Stomach (tissue), 9 donors: ENCODE measurements around the gene PORCN. TPM values are rescaled to one million over a fixed set of nuclear protein-coding genes. Genes with fewer than 3 reads are reported as not detected.

Experiments
- DNase-seq, 2 donors: peaks; one replicate each; pipeline versions ENCODE4 v3.0.0 to v3.0.0-alpha.2; 2013 to 2019
- H3K27ac ChIP-seq, 5 donors: fragments of 200-600 bp in 4 of 5; sonication (generic) in 4 of 5; one replicate each; pipeline ENCODE4 v1.5.1; 2013 to 2019; ENCODE audit warnings: mild to moderate bottlenecking in 1 of 5, moderate library complexity in 1 of 5
- H3K27me3 ChIP-seq, 3 donors: fragments of 200-600 bp; sonication (generic); one replicate each; pipeline ENCODE4 v1.5.1; 2017 to 2019; ENCODE audit warnings: mixed run types in 1 of 3
- H3K36me3 ChIP-seq, 4 donors: fragments of 200-600 bp; sonication (generic); 1 replicate in 3 of 4; 2 replicates in 1 of 4; pipeline ENCODE4 v1.5.1; 2016 to 2019
- H3K4me1 ChIP-seq, 4 donors: fragments of 200-600 bp; sonication (generic); one replicate each; pipeline ENCODE4 v1.5.1; 2016 to 2019
- H3K4me3 ChIP-seq, 4 donors: fragments of 200-600 bp; sonication (generic) in 3 of 4; one replicate each; pipeline ENCODE4 v1.5.1; 2016 to 2019; ENCODE audit warnings: mild to moderate bottlenecking in 1 of 4
- H3K9me3 ChIP-seq, 4 donors: fragments of 200-600 bp; sonication (generic); one replicate each; pipeline ENCODE4 v1.5.1; 2016 to 2019
- EP300 ChIP-seq: sonication (generic); formaldehyde crosslinking; IDR thresholded peaks from one replicate; pipeline ENCODE4 v1.6.1; 2017; ENCODE audit warnings: antibody characterized with exemption
- POLR2A ChIP-seq, 4 donors: fragments of 450-650 bp; IDR thresholded peaks; one replicate each; pipeline ENCODE4 v1.6.1; 2016; ENCODE audit warnings: antibody characterized with exemption in 4 of 4, control low read depth in 2 of 4, mild to moderate bottlenecking in 1 of 4, moderate library complexity in 1 of 4
- POLR2AphosphoS5 ChIP-seq, 3 donors: sonication (generic); formaldehyde crosslinking; IDR thresholded peaks; one replicate each; pipeline ENCODE4 v1.6.1; 2016; ENCODE audit warnings: antibody characterized with exemption in 3 of 3
- WGBS, 5 donors: extraction: QIAGEN DNeasy Blood & Tissue Kit in 3 of 5; methylation state at CpG; one replicate each; pipeline versions ENCODE4 v1.1.5 to v1.1.7; 2013 to 2018; 5-methylcytosine and 5-hydroxymethylcytosine counted together
- intact Hi-C: fragments of 100-400 bp; cut with DNase I; formaldehyde crosslinking; loops from one replicate; pipeline ENCODE4 v1.15.1; 2023; ENCODE audit warnings: low total_unique reads
- polyA plus RNA-seq, 3 donors: library from polyadenylated mRNA; stranded (reverse); fragments of 200-250 nt; gene quantifications; one replicate each; pipeline ENCODE4 v1.2.3, GENCODE V29; 2013
- total RNA-seq, 5 donors: library from RNA; depleted of rRNA; stranded (reverse); fragments of >200 nt; gene quantifications; one replicate each; pipeline versions ENCODE4 v1.1.0 to v1.2.3, GENCODE V29; 2014 to 2016
- TF ChIP-seq, protein P1 (sequence below), 7 experiments: fragments of 450-650 bp in 4 of 7; fragments of 200-600 bp in 3 of 7; sonication (generic) in 3 of 7; IDR thresholded peaks; one replicate each; pipeline ENCODE4 v1.5.1; 2016 to 2019; ENCODE audit warnings: antibody characterized with exemption in 7 of 7, control low read depth in 2 of 7, mild to moderate bottlenecking in 1 of 7
- donor health status: healthy with polysubstance abuse.
- donor health status: Bipolar disorder and iron deficiency.
- donor health status: healthy.

PORCN gene
- total and polyA plus RNA-seq, 8 donors, result 1.8 to 27.4 (median 10.3) TPM

DNA sequence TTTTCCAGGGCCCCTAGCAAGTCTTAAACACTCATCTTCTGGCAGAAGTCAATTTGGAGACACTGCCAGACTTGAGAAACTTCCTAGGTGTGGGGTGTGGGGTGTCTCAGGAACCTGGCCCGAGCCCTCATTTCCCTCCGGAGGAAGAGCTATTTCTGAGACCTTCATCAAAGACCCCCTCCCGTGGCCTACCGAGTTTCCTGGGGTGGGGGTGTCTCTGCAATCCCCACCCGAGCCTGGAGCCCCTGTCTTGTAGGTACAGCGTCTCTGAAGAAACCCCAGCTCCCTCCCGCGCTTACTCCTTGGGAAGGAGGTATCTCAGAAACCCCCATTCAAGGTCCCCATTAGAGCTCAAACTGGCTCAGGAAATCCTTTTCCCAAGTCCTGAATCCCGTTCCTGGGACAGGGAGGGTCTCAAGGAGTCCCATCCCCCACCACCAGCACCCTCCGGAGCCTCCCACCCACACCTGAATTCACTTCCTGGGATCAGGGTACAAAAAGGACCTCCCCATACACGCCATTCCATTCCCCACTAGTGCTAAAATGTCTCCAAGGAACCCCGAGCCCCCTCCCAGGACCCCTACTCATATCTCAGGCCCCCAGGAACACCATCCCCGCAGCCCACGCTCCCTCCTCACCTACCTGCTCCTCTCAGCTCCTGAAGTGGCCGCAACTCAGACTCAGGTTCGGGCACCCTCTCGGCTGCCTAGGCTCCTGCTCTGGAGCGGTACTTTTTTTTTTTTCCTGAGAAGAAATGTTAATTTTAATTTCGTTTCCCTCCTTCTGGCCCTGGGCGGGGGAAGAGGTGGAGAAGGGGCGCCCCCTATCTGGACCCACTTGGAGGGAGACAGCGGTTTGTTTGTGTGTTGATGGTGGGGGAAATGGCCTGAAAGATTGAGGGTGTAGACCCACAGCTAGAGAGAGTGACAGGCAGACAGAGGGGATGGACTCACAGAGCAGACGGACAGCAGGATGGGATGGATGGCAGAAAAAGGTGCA is 39.8 kb upstream of the PORCN start:
- no peaks in the 10 kb centered on the region for H3K36me3 ChIP-seq
- peak overlapping the region; percentile 29 to 44 (median 32) for H3K4me3 ChIP-seq
- DNase-seq, result no peak
- no peaks in the 10 kb centered on the region for H3K9me3 ChIP-seq
- H3K27ac ChIP-seq, result no peak overlapping the region
- 39 to 59% (median 54%) methylated on average over 19 to 23 of the region's 23 CpGs for WGBS, 5 donors
- intact Hi-C loops, result no loop called here
- TF ChIP-seq EP300, result no peak
- TF ChIP-seq, protein P1, sequence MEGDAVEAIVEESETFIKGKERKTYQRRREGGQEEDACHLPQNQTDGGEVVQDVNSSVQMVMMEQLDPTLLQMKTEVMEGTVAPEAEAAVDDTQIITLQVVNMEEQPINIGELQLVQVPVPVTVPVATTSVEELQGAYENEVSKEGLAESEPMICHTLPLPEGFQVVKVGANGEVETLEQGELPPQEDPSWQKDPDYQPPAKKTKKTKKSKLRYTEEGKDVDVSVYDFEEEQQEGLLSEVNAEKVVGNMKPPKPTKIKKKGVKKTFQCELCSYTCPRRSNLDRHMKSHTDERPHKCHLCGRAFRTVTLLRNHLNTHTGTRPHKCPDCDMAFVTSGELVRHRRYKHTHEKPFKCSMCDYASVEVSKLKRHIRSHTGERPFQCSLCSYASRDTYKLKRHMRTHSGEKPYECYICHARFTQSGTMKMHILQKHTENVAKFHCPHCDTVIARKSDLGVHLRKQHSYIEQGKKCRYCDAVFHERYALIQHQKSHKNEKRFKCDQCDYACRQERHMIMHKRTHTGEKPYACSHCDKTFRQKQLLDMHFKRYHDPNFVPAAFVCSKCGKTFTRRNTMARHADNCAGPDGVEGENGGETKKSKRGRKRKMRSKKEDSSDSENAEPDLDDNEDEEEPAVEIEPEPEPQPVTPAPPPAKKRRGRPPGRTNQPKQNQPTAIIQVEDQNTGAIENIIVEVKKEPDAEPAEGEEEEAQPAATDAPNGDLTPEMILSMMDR (IDR thresholded peaks at IDR 0.05), result no peak
- no peak for TF ChIP-seq POLR2A (IDR thresholded peaks at IDR 0.05)
- TF ChIP-seq POLR2AphosphoS5 (IDR thresholded peaks at IDR 0.05), result no peak
- peaks cover 0 to 8% (median 4%) of the 10 kb centered on the region in 4 donors for H3K4me1 ChIP-seq
- H3K27me3 ChIP-seq, result no peaks in the 10 kb centered on the region

DNA sequence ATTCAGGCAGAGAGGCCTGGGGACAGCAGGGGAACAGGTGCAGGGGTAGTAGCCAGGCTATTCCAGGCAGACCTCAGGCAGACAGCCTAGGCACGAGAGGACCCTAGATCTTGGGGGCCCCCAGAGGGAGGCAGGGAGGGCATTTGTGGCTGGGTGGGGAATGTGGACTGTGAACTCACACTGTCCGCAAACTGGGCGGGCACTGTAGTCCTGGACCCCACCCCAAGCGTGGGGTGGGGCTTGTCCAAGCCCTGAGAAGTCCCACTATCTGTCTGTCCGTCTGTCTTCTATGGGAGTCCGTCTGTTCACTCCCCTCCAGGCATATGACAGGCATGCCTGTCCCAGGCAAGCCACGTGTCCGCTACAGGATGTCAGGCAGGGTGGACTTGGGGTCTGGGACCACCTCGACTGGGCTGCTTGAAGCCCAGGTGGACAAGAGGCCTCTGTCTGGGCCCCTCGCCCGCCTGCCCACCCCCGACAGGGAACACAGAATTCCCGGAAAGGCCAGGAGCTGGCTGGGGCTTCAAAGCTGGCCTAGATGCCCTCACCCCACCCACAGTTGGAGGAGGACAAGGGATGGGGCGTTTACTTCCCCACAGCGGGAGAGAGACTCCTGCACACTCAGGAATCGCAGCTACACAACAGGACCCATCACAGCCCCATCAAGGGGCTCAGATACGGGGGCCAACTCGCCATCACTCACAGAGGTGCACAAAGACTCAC is 38.5 kb upstream of the PORCN start, which contains the start of gene SLC38A5:
SLC38A5 (minus strand) TSS at position 151 of the 723 bp plus-strand sequence. CDS start 2,336 bp downstream, outside the sequence.
- Histone ChIP-seq H3K36me3 (no peaks in the 10 kb centered on the region), H3K4me3 (peak within 1 kb of the TSS; percentile 12 to 44 (median 32)), H3K27ac (no peak within 1 kb of the TSS), H3K27me3 (no peaks in the 10 kb centered on the region), H3K4me1 (peaks cover 3 to 14% (median 9%) of the 10 kb centered on the region in 4 donors), H3K9me3 (no peaks in the 10 kb centered on the region)
- no peak for DNase-seq
- WGBS, 5 donors, result 72 to 89% (median 87%) methylated on average over 8 to 18 of the region's 18 CpGs
- intact Hi-C loops, result no loop called here
- TF ChIP-seq POLR2A (IDR thresholded peaks at IDR 0.05) (no peak), EP300 (no peak), POLR2AphosphoS5 (IDR thresholded peaks at IDR 0.05) (no peak)
- TF ChIP-seq, protein P1 (IDR thresholded peaks at IDR 0.05), result no peak

DNA sequence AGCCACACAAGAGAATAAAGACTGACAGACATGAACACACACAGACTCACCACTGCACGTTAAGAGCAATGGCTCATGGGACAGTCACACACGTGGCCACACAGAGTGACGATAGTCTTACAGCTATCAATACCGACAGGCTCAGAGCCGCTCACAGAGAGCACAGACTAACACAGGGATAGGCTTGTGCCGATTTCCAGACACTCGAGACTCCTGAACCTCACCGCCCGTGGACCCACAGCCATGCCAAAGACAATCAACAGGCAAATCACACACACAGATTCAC is 38.0 kb upstream of the PORCN start:
- TF ChIP-seq, protein P1 (IDR thresholded peaks at IDR 0.05), result no peak
- TF ChIP-seq EP300 (no peak), POLR2A (IDR thresholded peaks at IDR 0.05) (no peak), POLR2AphosphoS5 (IDR thresholded peaks at IDR 0.05) (no peak)
- intact Hi-C loops, result no loop called here
- WGBS, 5 donors, result 69 to 98% (median 87%) methylated on average over 7 to 9 of the region's 9 CpGs
- Histone ChIP-seq H3K27ac (no peak overlapping the region), H3K36me3 (no peaks in the 10 kb centered on the region), H3K4me1 (peaks cover 3 to 17% (median 10%) of the 10 kb centered on the region in 4 donors), H3K9me3 (no peaks in the 10 kb centered on the region), H3K27me3 (no peaks in the 10 kb centered on the region), H3K4me3 (no peak overlapping the region)
- DNase-seq, result no peak

DNA sequence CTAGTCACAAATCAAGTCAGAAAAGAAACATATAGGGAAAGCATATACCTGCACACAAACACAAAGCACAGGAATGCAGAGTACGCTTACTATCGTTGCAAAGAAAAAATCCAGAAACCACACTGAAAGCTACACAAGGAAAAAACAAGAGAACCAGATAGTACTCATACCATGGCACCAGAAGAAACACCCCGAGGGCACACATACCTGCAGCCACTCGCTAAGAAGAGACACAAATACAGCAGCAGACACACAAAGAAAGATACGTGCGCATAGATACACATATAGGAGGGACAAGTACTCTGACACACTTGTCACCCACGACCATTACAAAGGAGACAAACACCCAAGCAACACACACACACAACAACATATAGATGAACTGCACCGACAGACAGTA is 37.3 kb upstream of the PORCN start:
- WGBS, 5 donors, result 81 to 92% (median 85%) methylated on average over 8 of the region's 8 CpGs
- TF ChIP-seq EP300, result no peak
- TF ChIP-seq POLR2A (IDR thresholded peaks at IDR 0.05), result no peak
- TF ChIP-seq, protein P1 (IDR thresholded peaks at IDR 0.05), result no peak
- TF ChIP-seq POLR2AphosphoS5 (IDR thresholded peaks at IDR 0.05), result no peak
- Histone ChIP-seq H3K4me1 (peaks cover 3 to 17% (median 10%) of the 10 kb centered on the region in 4 donors), H3K36me3 (no peaks in the 10 kb centered on the region), H3K27ac (no peak overlapping the region), H3K27me3 (no peaks in the 10 kb centered on the region), H3K9me3 (no peaks in the 10 kb centered on the region), H3K4me3 (no peak overlapping the region)
- intact Hi-C loops, result no loop called here
- DNase-seq, result no peak
